Measurements from ENCODE around the gene KLRC4.
"Not testable (repeated sequence)": the region's sequence is repeated elsewhere in the genome, so short reads cannot be mapped to it uniquely, and the experiment has no call there.

GRCh38 chr12:10435816-10436215 is 26.3 kb upstream of the KLRC4 start, which contains the start of gene KLRC2:
- TF ChIP-seq, protein P1, sequence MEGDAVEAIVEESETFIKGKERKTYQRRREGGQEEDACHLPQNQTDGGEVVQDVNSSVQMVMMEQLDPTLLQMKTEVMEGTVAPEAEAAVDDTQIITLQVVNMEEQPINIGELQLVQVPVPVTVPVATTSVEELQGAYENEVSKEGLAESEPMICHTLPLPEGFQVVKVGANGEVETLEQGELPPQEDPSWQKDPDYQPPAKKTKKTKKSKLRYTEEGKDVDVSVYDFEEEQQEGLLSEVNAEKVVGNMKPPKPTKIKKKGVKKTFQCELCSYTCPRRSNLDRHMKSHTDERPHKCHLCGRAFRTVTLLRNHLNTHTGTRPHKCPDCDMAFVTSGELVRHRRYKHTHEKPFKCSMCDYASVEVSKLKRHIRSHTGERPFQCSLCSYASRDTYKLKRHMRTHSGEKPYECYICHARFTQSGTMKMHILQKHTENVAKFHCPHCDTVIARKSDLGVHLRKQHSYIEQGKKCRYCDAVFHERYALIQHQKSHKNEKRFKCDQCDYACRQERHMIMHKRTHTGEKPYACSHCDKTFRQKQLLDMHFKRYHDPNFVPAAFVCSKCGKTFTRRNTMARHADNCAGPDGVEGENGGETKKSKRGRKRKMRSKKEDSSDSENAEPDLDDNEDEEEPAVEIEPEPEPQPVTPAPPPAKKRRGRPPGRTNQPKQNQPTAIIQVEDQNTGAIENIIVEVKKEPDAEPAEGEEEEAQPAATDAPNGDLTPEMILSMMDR (IDR thresholded peaks at IDR 0.05; ENCODE audit: low read depth, low read length, missing input control) = not testable (repeated sequence)
- not testable (repeated sequence) for TF ChIP-seq RAD21 (IDR thresholded peaks at IDR 0.05); TAF1 (conservative IDR thresholded peaks at IDR 0.05); JUND (IDR thresholded peaks at IDR 0.05); HNF4A (conservative IDR thresholded peaks at IDR 0.05); REST (IDR thresholded peaks at IDR 0.05)
- TF ChIP-seq, protein P2, sequence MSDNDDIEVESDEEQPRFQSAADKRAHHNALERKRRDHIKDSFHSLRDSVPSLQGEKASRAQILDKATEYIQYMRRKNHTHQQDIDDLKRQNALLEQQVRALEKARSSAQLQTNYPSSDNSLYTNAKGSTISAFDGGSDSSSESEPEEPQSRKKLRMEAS (IDR thresholded peaks at IDR 0.05) = not testable (repeated sequence)
- TF ChIP-seq, protein P3, sequence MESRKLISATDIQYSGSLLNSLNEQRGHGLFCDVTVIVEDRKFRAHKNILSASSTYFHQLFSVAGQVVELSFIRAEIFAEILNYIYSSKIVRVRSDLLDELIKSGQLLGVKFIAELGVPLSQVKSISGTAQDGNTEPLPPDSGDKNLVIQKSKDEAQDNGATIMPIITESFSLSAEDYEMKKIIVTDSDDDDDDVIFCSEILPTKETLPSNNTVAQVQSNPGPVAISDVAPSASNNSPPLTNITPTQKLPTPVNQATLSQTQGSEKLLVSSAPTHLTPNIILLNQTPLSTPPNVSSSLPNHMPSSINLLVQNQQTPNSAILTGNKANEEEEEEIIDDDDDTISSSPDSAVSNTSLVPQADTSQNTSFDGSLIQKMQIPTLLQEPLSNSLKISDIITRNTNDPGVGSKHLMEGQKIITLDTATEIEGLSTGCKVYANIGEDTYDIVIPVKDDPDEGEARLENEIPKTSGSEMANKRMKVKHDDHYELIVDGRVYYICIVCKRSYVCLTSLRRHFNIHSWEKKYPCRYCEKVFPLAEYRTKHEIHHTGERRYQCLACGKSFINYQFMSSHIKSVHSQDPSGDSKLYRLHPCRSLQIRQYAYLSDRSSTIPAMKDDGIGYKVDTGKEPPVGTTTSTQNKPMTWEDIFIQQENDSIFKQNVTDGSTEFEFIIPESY (IDR thresholded peaks at IDR 0.05) = not testable (repeated sequence)

Measured in liver (tissue), 3 donors.